ENCODE data around the gene MN1.

Gene MN1

DNA sequence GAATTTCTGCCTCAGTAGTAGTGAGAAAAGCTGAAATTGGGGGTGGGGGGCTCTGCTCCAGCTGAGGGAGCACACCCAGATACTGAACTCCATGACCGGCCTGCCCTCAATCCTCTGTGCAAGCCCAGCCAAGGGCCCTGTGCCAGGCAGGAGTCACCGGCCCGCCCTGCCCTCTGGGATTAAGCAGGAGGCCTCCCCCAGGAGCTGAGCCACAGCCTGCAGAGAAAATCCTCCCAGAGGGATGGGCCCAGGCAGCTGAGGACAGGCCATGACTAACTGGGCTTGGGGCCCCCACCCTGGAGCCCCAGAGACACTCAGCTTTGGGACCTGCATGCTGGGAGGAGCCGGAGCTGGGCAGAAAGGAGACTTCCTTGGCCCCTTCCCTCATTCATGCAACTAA, 48.8 kb downstream of the MN1 start:
- Histone ChIP-seq H3K4me3 (ENCODE audit: low read depth, low read length) (no peak overlapping the region), H3K4me2 (ENCODE audit: low read length) (no peak overlapping the region), H3K79me2 (no peaks in the 10 kb centered on the region), H2AFZ (no peak overlapping the region), H3K4me1 (no peaks in the 10 kb centered on the region), H3K27me3 (ENCODE audit: control insufficient read depth, insufficient read depth, low read length) (no peaks in the 10 kb centered on the region), H3K27ac (no peak overlapping the region), H3K9ac (no peak overlapping the region), H3K9me3 (ENCODE audit: control insufficient read depth, low read length) (no peaks in the 10 kb centered on the region), H3K36me3 (ENCODE audit: control insufficient read depth, insufficient read depth, low read length) (no peaks in the 10 kb centered on the region)
- TF ChIP-seq, protein P1, sequence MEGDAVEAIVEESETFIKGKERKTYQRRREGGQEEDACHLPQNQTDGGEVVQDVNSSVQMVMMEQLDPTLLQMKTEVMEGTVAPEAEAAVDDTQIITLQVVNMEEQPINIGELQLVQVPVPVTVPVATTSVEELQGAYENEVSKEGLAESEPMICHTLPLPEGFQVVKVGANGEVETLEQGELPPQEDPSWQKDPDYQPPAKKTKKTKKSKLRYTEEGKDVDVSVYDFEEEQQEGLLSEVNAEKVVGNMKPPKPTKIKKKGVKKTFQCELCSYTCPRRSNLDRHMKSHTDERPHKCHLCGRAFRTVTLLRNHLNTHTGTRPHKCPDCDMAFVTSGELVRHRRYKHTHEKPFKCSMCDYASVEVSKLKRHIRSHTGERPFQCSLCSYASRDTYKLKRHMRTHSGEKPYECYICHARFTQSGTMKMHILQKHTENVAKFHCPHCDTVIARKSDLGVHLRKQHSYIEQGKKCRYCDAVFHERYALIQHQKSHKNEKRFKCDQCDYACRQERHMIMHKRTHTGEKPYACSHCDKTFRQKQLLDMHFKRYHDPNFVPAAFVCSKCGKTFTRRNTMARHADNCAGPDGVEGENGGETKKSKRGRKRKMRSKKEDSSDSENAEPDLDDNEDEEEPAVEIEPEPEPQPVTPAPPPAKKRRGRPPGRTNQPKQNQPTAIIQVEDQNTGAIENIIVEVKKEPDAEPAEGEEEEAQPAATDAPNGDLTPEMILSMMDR (IDR thresholded peaks at IDR 0.05), result no peak

DNA sequence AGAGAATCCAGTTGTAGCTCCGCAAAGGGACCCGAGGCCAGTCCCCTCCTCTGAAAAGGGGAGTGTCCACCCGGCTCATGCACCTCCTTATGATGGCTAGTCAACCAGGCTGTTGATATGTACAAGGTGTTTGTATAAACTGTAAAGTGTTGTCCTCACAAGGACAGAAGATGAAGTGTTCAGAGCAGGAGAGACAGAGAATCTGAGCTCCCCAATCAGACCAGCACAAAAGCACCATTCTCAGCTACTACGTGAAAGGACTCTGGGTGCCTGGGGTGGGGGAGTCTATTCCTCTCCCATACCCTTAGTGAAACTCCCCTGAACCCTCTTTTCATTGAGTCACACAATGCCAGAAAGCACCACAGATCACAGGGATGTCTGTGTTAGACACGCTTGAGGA, 49.4 kb downstream of the MN1 start:
- H3K4me1 ChIP-seq, result no peaks in the 10 kb centered on the region
- H3K4me3 ChIP-seq (ENCODE audit: low read depth, low read length), result no peak overlapping the region
- H3K9ac ChIP-seq, result no peak overlapping the region
- no peak overlapping the region for H3K4me2 ChIP-seq (ENCODE audit: low read length)
- no peaks in the 10 kb centered on the region for H3K79me2 ChIP-seq
- no peak overlapping the region for H3K27ac ChIP-seq
- H3K9me3 ChIP-seq (ENCODE audit: control insufficient read depth, low read length), result no peaks in the 10 kb centered on the region
- no peak overlapping the region for H2AFZ ChIP-seq
- TF ChIP-seq, protein P1 (IDR thresholded peaks at IDR 0.05), result no peak
- H3K27me3 ChIP-seq (ENCODE audit: control insufficient read depth, insufficient read depth, low read length), result no peaks in the 10 kb centered on the region
- no peaks in the 10 kb centered on the region for H3K36me3 ChIP-seq (ENCODE audit: control insufficient read depth, insufficient read depth, low read length)

DNA sequence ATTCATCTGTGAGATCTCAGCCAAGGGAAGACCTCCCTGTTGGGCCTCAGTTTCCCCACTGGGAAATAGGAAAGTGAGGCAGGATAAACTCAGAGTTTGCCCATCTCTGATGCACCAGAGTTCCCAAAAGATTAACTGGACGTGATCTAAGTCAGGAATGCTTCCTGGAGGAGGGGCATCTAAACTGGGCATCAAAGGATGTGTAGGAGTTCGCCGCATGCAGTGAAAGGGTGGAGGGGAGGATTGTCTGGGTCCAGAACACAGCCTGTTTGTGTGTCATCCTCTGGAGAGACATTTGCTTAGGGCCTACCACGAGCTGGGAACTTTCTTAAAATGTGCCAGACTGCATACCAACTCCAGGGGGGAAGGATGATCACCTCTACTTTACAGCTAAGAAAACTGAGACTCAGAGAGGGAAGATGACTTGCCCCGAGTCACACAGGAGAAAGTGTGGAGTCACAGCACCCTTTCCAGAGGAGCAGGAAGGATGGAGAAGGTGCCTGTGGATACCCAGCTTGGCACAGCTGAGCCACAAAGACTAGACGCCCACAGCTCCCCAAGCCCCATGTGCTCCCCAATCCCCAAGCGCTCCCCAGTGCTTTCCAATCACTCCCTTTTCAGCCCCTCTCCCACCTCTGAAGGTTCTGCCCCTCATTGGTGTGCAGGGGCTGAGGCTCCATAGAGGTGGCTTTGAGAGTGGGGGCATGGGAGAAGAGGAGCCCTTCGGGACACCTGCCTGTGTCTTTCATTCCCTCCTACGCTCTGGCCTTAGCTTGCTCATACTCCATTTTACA, 50.1 kb downstream of the MN1 start:
- Histone ChIP-seq H3K27ac (no peak overlapping the region), H3K79me2 (no peaks in the 10 kb centered on the region), H3K9ac (no peak overlapping the region), H3K36me3 (ENCODE audit: control insufficient read depth, insufficient read depth, low read length) (no peaks in the 10 kb centered on the region), H2AFZ (no peak overlapping the region), H3K27me3 (ENCODE audit: control insufficient read depth, insufficient read depth, low read length) (no peaks in the 10 kb centered on the region), H3K4me3 (ENCODE audit: low read depth, low read length) (no peak overlapping the region), H3K4me1 (no peaks in the 10 kb centered on the region), H3K9me3 (ENCODE audit: control insufficient read depth, low read length) (no peaks in the 10 kb centered on the region), H3K4me2 (ENCODE audit: low read length) (no peak overlapping the region)
- TF ChIP-seq, protein P1 (IDR thresholded peaks at IDR 0.05), result no peak

DNA sequence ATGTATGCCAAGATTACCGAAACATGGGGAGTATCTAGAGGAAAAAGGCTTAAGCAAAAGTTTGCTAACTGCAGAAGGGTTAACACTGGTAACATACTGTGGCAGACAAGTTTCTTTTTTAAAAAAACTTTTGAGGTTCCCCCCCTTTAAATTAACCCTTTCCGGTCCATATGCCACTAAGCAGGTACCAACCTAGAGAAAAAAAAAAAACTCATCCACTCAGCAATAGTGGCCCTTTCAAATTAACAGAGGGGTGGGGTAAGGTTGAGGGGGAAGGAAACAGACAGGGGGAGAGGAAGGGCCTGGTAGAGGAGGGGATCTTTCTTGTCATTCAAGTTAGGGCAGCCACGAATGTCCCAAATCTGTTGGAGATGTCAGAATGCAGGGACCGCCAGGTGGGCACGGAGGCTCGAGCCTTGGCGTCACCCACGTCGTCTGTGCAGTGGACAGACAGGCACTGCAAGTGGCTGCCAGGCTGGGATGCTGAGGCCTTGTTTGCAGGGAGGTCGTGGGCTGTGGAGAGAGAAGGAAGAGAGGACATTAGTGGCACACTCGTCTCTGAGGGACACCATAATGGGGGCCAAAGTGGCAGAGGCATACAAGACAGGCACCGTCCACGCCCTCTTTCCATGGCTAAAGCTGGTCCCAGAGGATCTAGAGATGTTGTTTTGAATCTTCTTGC, 50.8 kb downstream of the MN1 start:
- H2AFZ ChIP-seq, result no peak overlapping the region
- H3K9me3 ChIP-seq (ENCODE audit: control insufficient read depth, low read length), result no peaks in the 10 kb centered on the region
- H3K9ac ChIP-seq, result no peak overlapping the region
- H3K27ac ChIP-seq, result no peak overlapping the region
- H3K27me3 ChIP-seq (ENCODE audit: control insufficient read depth, insufficient read depth, low read length), result no peaks in the 10 kb centered on the region
- TF ChIP-seq, protein P1 (IDR thresholded peaks at IDR 0.05), result no peak
- no peaks in the 10 kb centered on the region for H3K79me2 ChIP-seq
- no peak overlapping the region for H3K4me2 ChIP-seq (ENCODE audit: low read length)
- no peaks in the 10 kb centered on the region for H3K4me1 ChIP-seq
- H3K4me3 ChIP-seq (ENCODE audit: low read depth, low read length), result no peak overlapping the region
- no peaks in the 10 kb centered on the region for H3K36me3 ChIP-seq (ENCODE audit: control insufficient read depth, insufficient read depth, low read length)
